SIG-M5 treated with dmso at 0.1 percent for 504 hours (cell line): ENCODE results near the gene SCGN.

Experiments
- DNase-seq: peaks from one replicate; lab custom pipeline; 2025; ENCODE audit not compliant: unreplicated experiment; lab: John Stamatoyannopoulos, UW

Gene SCGN

DNA sequence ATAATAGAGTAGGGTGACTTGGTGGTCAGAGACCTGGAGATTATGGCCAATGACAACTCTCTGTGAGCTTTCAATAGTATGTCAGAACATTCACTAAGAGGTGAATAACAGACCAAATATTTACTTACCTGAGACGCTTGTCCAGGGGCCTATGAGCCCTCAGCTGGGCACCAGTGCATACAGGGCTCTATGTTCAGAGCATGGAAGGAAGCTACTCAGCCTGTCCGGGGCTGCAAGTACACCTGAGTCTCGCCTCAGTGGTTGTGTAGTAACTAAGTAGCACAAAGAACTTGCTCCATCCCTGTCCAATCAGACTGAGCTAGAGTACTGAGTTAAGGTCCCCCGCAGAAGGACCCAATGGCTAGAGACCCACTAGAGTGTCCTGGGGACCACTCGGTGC lies 11.6 kb upstream of the SCGN start:
- no peak for DNase-seq

- DNase-seq: no peak
Measured at GRCh38 chr6:25640891-25641290, 11.1 kb upstream of the SCGN start.

GRCh38 chr6:25641377-25641776 lies 10.6 kb upstream of the SCGN start:
- no peak for DNase-seq

DNA sequence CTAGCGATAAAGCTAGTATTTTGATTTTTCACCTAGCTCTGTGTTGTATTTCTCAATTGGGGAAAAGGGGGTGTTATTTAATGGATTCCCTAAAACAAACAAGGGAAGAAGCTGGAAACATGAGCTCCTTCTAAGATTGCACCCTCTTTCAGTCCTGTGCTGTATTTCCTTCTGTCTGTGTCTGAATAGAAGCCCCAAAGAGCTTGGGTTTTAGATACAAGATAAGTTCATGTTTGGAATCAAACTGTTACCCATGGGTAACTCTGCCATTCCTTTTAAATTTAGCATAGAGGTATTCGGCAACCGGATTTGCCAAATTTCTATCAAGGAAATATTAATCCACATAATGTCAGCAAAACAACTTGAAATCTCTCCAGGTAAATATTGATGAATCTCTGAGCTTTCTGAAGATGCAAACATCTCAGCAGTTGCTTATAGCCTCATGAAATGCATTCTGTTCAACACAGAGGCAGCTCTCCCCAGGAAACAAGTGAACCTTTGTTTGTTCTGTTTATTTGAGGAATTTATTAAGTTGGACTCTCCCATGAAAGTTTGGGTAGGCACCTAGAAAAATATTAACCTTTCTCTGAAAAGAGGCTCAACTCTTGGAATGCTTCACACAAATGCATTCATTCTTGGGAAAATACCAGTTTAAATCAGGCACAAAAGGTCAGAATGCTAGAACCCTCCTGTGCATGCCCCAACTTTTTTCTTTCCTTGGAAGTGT lies 9.9 kb upstream of the SCGN start:
- DNase-seq: no peak

DNA sequence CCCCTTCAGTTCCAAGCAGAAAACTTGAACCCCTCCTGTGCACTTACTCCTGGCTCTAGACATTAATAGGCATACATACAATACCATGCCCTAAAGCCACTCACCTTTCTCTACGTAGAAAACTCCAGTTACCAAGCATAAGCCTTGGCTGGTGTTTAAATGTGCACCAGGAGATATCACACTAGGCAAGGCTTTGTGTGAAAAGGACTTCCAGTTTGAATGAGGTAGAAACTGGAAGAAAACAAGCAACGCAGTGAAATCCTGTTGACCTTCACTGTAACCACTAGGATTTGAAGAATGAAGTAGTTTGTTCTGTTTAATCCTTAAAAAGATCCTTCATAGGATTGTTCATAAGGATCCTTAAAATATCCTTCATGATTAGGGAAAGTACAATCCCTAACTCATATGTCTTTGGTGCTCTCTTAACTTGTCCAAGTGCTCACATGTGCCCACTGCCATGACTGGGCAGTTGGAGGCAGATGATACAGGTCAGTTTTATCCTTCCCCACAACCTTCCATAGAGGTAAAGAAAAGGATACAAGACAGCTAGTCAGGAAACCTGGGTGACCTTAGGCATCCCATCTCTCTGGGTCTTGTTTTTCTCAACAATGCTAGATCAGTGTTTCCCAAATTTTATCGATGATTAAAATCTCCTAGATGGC lies 9.2 kb upstream of the SCGN start:
- DNase-seq: no peak

GRCh38 chr6:25645916-25646315 lies 6.1 kb upstream of the SCGN start:
- no peak for DNase-seq

- DNase-seq: no peak
Measured at GRCh38 chr6:25649611-25650010, 2.4 kb upstream of the SCGN start.

- no peak for DNase-seq
Measured at GRCh38 chr6:25655723-25656122, 3.7 kb downstream of the SCGN start.

GRCh38 chr6:25659633-25660368 lies 7.8 kb downstream of the SCGN start:
- DNase-seq: no peak

DNA sequence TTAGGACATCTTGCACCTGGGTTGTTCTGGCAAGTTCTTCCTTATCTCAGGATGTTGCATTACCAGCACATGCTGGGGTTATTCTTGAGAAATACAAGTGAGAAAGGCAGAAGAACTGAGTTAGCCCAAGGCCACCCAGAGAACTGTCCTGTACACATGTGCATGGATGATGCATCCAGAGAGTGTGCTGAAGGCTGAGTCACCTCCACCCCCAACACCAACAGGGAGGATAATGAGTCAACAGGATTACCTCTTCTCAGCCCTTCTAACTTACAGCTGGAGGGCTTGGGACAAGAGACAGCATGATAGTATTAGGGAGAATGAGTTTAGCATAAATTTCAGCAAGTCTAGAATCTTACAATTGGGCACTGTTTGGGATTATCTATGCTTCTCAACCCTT lies 8.5 kb downstream of the SCGN start:
- no peak for DNase-seq

- no peak for DNase-seq
Measured at GRCh38 chr6:25661129-25661779, 9.2 kb downstream of the SCGN start.

DNA sequence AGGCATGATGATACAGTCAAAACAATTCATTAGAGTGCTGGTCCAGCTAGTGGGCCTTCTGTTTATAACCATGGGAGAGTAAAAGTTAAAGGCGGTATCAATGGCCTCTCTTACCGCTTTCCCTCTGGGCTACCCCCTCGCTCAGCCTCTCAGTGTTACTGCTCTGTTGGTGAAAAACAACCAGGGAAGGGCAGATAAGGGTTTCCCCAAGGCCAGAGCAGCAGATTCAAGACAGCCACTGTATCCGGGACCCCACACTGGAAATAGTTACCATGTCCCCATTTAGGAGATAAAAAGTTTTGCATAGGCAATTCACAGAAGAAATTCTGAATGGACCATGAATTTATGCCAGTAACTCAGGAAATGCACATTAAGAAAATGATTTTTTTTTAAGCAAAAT lies 13.4 kb downstream of the SCGN start:
- no peak for DNase-seq

GRCh38 chr6:25669413-25669812 lies 17.4 kb downstream of the SCGN start:
- DNase-seq: no peak

DNA sequence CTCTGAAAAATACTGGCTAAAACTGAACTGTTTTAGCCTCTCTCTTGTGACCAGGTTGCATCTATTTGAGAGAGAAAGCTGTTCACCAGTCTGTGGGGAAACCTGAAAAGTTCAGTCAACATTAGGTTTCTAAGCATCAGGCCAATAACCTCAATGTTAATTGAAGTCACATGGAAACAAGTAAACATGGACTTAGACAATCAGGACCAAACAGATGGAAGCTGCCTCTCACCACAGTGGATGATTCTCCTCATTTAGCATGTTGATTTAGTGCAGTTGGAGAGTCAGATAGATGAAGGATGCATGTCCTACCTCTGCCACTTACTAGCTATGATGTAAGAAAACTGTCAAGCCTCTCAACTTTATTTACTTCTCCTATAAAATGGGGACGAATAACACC lies 18.2 kb downstream of the SCGN start:
- no peak for DNase-seq

DNA sequence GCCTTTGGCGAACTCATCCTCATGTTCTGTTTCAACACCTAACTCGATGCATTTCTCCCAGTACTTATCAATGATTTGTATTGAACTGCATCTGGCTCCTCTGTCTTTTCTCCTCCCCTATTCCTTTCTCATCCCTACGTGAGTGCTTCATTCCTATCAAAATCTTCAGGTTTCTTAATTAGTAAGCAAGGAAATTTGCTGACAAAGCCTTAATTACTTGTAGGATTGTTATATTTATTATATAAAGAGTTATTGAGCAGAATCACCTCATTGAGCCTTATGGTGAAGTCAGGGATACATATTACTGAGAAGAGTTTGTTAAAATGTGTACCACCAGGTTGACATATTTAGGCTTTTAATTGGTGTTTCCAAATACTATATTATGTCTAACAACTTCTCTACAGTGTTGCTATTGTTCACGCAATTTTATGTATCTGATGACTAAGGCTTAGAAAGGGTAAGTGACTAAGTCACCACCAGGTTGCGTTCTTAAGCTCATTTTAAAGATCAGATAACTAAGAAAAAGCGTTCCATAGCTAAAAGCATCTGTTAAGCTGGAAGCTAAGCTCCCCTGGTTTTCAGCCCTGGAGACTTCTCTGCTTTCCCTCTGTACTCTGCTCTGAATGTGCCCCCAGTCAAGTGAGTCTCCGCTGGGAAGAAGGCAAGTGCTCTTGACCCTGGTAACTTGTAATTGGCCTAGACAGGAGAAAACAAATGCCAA lies 18.9 kb downstream of the SCGN start:
- no peak for DNase-seq

DNA sequence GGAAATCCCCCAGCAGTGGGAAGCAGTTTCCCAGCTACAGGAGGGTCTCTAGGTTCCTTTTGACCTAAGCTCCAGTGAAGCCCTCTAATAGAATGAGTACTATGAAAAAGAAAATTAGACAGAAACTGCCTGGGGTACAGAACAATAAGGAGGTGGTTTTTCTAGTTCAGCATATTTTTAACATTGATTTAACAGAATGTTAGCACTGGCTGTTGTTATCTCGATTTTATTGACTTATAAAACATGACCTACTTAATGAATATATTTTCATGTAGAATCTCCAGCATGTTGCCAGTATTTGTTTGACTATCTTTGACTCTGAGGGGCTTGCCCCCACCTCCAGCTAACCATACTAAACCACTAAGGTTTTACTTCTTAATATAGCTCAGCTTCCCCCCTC lies 19.6 kb downstream of the SCGN start:
- DNase-seq: no peak

GRCh38 chr6:25675167-25675566 lies 23.2 kb downstream of the SCGN start:
- no peak for DNase-seq

DNA sequence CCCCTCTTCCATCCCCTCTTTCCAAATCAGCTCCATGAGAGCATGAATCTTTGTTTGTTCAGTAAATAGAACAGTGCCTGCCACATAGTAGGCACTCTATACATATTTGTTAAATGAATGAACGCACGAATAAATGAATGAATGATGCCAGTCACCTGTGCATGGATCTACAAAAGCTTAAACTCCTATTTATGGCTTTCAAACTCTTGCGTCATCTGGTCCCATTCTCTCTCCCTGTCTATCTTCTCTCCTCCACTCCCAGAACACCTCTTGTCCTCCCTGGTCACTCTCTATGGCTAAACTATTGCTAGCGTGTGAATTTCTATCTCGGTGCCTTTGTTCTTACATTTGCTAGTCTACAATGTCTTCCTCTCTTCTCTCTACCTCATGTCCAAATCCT lies 24.8 kb downstream of the SCGN start:
- no peak for DNase-seq

GRCh38 chr6:25681848-25682247 lies 29.8 kb downstream of the SCGN start:
- DNase-seq: no peak

GRCh38 chr6:25682324-25682723 lies 30.3 kb downstream of the SCGN start:
- DNase-seq: no peak

DNA sequence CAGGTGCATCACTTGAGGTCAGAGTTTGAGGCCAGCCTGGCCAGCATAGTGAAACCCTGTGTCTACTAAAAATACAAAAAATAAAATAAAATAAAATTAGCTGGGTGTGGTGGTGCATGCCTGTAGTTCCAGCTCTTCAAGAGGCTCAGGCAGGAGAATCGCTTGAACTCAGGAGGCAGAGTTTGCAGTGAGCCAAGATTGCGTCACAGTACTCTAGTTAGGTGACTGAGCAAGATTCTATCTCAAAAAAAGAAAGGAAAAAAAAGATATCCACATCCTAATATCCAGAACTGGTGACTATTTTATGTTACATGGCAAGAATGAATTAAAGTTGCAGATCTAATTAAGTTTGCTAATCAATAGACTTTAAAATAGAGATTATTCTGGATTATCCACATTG lies 32.5 kb downstream of the SCGN start:
- no peak for DNase-seq
